Tibial artery (tissue), 4 donors: ENCODE measurements around the gene C5AR2.

Experiments
- DNase-seq, 2 donors: peaks; one replicate each; pipeline ENCODE4 v3.0.0-alpha.2; 2019
- H3K27ac ChIP-seq, 2 donors: fragments of 200-600 bp; sonication (generic) in 1 of 2; 1 replicate in 1 of 2; 2 replicates in 1 of 2; pipeline ENCODE4 v1.5.1; 2018 to 2019; ENCODE audit warnings: mild to moderate bottlenecking in 1 of 2
- H3K27me3 ChIP-seq, 2 donors: fragments of 200-600 bp; sonication (generic) in 1 of 2; one replicate each; pipeline versions ENCODE4 v1.5.1 to v1.6.0; 2016 to 2019
- H3K36me3 ChIP-seq, 3 donors: fragments of 200-600 bp; sonication (generic) in 2 of 3; one replicate each; pipeline ENCODE4 v1.5.1; 2016 to 2019; ENCODE audit warnings: mild to moderate bottlenecking in 2 of 3
- H3K4me1 ChIP-seq, 4 donors: fragments of 200-600 bp; sonication (generic) in 2 of 4; 1 replicate in 3 of 4; 2 replicates in 1 of 4; pipeline ENCODE4 v1.5.1; 2016 to 2019
- H3K4me3 ChIP-seq, 2 donors: fragments of 200-600 bp; sonication (generic) in 1 of 2; 1 replicate in 1 of 2; 2 replicates in 1 of 2; pipeline ENCODE4 v1.5.1; 2018 to 2019; ENCODE audit warnings: mild to moderate bottlenecking in 2 of 2
- H3K9me3 ChIP-seq, 3 donors: fragments of 200-600 bp; sonication (generic) in 1 of 3; one replicate each; pipeline ENCODE4 v1.5.1; 2016 to 2019
- CTCF ChIP-seq, 2 experiments: fragments of 200-600 bp in 1 of 2; fragments of 450-650 bp in 1 of 2; IDR thresholded peaks; one replicate each; pipeline ENCODE4 v1.5.1; 2017 to 2019; ENCODE audit warnings: antibody characterized with exemption in 2 of 2, mild to moderate bottlenecking in 1 of 2, moderate library complexity in 1 of 2
- intact Hi-C: fragments of 100-400 bp; cut with DNase I; formaldehyde crosslinking; loops from one replicate; pipeline ENCODE4 v1.15.0; 2023; ENCODE audit warnings: low total_unique reads

C5AR2 gene

GRCh38 chr19:47310323-47310722 lies 21.7 kb upstream of the C5AR2 start:
- intact Hi-C loops = no loop called here
- Histone ChIP-seq H3K27ac (peak overlapping the region in 1 of 2 donors; percentile 62), H3K4me3 (peak overlapping the region; percentile 20 to 24), H3K27me3 (no peaks in the 10 kb centered on the region), H3K4me1 (peaks cover 0 to 32% (median 10%) of the 10 kb centered on the region in 4 donors), H3K9me3 (no peaks in the 10 kb centered on the region), H3K36me3 (no peaks in the 10 kb centered on the region)
- TF ChIP-seq CTCF (IDR thresholded peaks at IDR 0.05) = no peak
- no peak for DNase-seq

- DNase-seq = peak; percentile 51 to 76
- intact Hi-C loops = no loop called here
- H3K27ac ChIP-seq = no peak overlapping the region
- no peaks in the 10 kb centered on the region for H3K9me3 ChIP-seq
- H3K36me3 ChIP-seq = no peaks in the 10 kb centered on the region
- TF ChIP-seq CTCF (IDR thresholded peaks at IDR 0.05) = no peak
- H3K27me3 ChIP-seq = no peaks in the 10 kb centered on the region
- H3K4me1 ChIP-seq = peaks cover 0 to 32% (median 11%) of the 10 kb centered on the region in 4 donors
- peak overlapping the region; percentile 20 to 24 for H3K4me3 ChIP-seq
Measured at GRCh38 chr19:47310819-47311218, 21.2 kb upstream of the C5AR2 start.

- TF ChIP-seq CTCF (IDR thresholded peaks at IDR 0.05) = no peak
- Histone ChIP-seq H3K27ac (no peak overlapping the region), H3K9me3 (no peaks in the 10 kb centered on the region), H3K4me3 (peak overlapping the region in 1 of 2 donors; percentile 17), H3K36me3 (no peaks in the 10 kb centered on the region), H3K27me3 (no peaks in the 10 kb centered on the region), H3K4me1 (peaks cover 0 to 28% (median 11%) of the 10 kb centered on the region in 4 donors)
- DNase-seq = no peak
- intact Hi-C loops = no loop called here
Measured at GRCh38 chr19:47312366-47313006, 19.5 kb upstream of the C5AR2 start.

GRCh38 chr19:47313754-47314295 lies 18.1 kb upstream of the C5AR2 start:
- H3K9me3 ChIP-seq = no peaks in the 10 kb centered on the region
- H3K4me1 ChIP-seq = peaks cover 0 to 20% (median 6%) of the 10 kb centered on the region in 4 donors
- H3K36me3 ChIP-seq = no peaks in the 10 kb centered on the region
- no peak overlapping the region for H3K27ac ChIP-seq
- no peaks in the 10 kb centered on the region for H3K27me3 ChIP-seq
- TF ChIP-seq CTCF (IDR thresholded peaks at IDR 0.05) = no peak
- no peak for DNase-seq
- intact Hi-C loops = no loop called here
- no peak overlapping the region for H3K4me3 ChIP-seq

- peaks cover 0 to 3% (median 0%) of the 10 kb centered on the region in 3 donors for H3K36me3 ChIP-seq
- no peak overlapping the region for H3K4me3 ChIP-seq
- peaks cover 0 to 6% of the 10 kb centered on the region in 2 donors for H3K27me3 ChIP-seq
- TF ChIP-seq CTCF (IDR thresholded peaks at IDR 0.05) = no peak
- DNase-seq = peak; percentile 81 to 91
- peaks cover 0 to 7% (median 2%) of the 10 kb centered on the region in 4 donors for H3K4me1 ChIP-seq
- intact Hi-C loops = no loop called here
- no peaks in the 10 kb centered on the region for H3K9me3 ChIP-seq
- H3K27ac ChIP-seq = peak overlapping the region; percentile 21 to 50
Measured at GRCh38 chr19:47315125-47315821, 16.7 kb upstream of the C5AR2 start.
